Measurements from ENCODE around the gene PPP1R14C.

DNA sequence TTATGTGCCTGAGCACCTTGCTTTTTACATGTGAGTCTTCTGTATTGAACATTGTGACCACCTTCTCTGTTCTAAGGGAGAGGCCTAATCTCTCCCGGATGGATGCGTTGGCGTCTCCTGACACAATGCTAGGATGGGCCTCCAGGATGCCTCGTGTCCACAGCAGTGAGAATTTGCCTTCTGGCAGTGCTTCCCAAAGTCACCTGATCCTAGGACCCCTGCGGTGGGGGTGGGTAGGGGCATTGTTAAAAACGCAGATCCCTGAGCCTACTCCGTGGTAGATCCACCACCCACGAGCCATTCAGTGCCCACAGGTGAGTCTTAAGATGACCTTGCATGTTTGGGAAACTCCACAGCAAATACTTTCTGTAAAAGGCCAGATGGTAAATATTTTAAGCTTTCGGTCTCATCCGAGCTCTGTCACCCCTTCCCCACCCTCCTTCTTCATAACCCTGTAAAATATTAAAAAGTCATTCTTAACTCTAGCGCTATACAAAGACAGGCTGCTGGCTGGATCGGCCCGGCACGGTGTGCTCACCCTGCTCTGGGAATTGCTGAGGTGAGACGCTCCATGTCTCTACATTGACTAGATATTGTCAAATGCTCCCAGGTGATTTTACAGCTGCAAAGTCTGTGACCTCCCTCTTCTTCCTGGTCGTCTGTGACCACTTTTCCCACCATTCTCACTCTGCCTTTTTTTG is 119.3 kb downstream of the PPP1R14C start:
- TF ChIP-seq, protein P1, sequence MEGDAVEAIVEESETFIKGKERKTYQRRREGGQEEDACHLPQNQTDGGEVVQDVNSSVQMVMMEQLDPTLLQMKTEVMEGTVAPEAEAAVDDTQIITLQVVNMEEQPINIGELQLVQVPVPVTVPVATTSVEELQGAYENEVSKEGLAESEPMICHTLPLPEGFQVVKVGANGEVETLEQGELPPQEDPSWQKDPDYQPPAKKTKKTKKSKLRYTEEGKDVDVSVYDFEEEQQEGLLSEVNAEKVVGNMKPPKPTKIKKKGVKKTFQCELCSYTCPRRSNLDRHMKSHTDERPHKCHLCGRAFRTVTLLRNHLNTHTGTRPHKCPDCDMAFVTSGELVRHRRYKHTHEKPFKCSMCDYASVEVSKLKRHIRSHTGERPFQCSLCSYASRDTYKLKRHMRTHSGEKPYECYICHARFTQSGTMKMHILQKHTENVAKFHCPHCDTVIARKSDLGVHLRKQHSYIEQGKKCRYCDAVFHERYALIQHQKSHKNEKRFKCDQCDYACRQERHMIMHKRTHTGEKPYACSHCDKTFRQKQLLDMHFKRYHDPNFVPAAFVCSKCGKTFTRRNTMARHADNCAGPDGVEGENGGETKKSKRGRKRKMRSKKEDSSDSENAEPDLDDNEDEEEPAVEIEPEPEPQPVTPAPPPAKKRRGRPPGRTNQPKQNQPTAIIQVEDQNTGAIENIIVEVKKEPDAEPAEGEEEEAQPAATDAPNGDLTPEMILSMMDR (conservative IDR thresholded peaks at IDR 0.05; ENCODE audit: low read depth, low read length): no peak
- no peak for TF ChIP-seq EZH2 (IDR thresholded peaks at IDR 0.05; ENCODE audit: borderline replicate concordance, low read depth, low read length, poor library complexity, severe bottlenecking)

All from A673 (cell line).